ENCODE data around the gene WAC. TPM values are rescaled to one million over a fixed set of nuclear protein-coding genes. Genes with fewer than 3 reads are reported as not detected.
"Not testable (repeated sequence)": the region's sequence is repeated elsewhere in the genome, so short reads cannot be mapped to it uniquely, and the experiment has no call there.

Gene WAC
- total RNA-seq, 1 experiment from 2014 or later, result 58.6 TPM

DNA sequence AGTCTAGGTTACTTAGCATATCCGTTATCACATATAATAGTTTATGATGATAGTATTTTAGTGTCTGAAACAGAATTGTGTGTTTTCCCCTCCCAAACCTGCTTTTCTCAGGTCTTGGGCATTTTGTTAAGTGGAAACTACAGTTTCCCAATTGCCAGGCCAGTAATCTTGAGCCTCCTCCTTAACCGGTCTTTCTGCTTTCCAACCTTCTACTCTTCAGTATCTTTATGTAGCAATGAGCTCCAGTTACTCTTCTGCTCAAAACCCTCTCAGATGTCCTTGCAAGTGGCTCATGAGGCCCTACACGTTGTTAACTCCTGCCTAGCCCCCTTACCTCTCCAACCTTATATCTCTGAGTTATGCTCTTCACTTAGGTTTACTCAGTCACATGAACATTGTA lies 22.0 kb downstream of the WAC start:
- in situ Hi-C loops (cut with HindIII; ENCODE audit: low pct_unique_long_range_greater_than_20kb, low sequenced_read_pairs), result no loop called here
- no peak for DNase-seq (ENCODE audit: low read depth, low spot score)

DNA sequence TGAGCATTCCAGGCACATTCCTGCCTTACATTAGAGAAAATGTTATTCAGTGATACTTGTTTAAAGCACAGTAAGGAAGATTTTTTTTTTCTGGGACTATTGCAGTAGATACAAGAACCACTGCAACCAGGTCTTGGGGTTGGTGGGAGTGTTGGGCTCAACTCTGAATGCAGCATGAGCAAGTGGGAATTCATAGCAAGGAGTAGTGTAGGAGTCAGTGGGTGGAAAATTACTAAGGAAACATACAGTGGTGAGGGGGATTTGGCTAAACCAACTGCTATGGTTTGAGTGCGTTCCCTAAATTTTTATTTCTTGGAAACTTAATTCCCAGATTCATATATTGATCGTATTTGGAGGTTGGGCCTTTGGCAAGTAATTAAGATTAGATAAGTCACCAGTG lies 22.4 kb downstream of the WAC start:
- no peak for DNase-seq (ENCODE audit: low read depth, low spot score)
- in situ Hi-C loops (cut with HindIII; ENCODE audit: low pct_unique_long_range_greater_than_20kb, low sequenced_read_pairs), result no loop called here

DNA sequence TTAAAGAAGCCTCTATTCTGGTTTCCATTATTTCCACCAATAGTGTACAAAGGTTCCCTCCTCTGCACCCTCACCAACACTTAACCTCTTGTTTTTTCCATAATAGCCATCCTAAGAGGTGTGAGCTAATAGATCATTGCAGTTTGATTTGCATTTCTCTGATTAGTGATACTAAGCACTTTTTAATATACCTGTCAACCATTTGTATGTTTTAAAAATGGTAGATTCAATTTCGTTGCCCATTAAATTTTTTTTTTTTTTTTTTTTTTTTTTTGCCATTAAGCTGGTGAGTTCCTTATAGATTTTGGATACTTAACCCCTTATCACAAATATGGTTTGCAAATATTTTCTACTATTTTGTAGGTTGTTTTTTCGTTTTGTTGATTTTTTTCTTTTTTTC lies 23.2 kb downstream of the WAC start:
- in situ Hi-C loops (cut with HindIII; ENCODE audit: low pct_unique_long_range_greater_than_20kb, low sequenced_read_pairs), result no loop called here
- DNase-seq (ENCODE audit: low read depth, low spot score), result no peak

DNA sequence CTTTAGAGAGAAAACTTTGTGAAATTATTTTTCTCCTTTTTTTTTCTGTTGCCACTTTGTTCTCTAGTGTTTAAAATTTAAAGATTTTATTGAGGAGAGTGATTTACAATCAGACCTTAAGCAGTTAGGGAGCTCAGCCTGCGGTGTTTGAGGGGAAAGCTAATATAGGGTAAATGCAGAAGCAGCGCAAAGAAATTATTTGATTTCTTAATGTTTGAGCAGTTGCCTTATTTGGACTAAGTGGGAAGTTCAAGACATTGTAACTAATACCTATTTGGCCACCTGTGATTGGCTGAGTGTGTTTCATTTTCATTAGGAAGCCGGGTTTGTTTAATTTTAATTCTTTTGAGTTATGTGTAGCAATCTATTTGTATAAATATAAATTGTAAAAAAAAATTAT lies 25.3 kb downstream of the WAC start:
- DNase-seq (ENCODE audit: low read depth, low spot score), result no peak
- in situ Hi-C loops (cut with HindIII; ENCODE audit: low pct_unique_long_range_greater_than_20kb, low sequenced_read_pairs), result no loop called here

DNA sequence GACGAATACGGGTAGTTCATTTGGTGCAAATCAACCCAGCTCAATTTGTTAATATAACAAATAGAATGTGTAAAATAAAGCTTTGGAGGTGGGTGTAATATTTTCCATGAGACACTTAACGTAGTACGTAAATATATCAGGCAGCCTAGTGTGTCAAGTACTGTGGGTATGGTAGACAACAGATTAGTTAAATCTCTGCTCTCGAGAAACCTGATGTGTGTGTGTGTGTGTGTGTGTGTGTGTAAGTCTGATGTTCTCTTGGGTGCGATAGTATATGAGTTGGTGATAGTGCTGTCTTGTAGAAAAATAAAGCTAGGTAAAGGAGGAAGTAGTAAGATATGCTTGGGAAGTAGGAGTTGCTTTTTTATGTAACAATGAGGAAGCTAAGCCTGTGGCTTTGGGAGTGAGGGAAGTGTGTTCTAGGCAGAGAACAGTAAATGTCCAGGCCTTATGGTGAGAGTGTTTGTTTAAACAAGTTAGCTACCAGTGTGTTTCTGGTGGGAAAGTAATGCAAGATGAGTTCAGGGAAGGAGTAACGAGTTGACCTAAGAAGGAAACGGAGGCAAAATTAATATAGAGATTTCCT lies 26.1 kb downstream of the WAC start:
- in situ Hi-C loops (cut with HindIII; ENCODE audit: low pct_unique_long_range_greater_than_20kb, low sequenced_read_pairs), result no loop called here
- DNase-seq (ENCODE audit: low read depth, low spot score), result no peak

DNA sequence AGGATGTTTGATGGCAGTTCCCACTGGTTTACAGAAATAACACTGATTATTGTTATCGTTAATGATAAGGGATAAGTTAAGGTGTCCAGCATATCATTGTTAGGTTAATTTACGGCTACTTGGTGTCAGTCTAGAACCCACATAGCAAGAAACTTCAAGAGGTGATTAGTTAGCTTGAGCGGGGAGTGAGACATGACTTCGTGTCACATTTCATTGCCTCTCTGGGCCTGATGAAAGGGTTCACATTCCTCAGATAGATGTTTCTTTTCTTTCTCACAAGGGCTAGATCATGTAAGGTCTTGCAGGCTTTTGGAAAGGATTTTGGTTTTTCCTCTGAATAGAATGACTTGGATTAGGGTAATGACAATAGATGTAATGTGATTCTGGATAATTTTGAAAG lies 26.7 kb downstream of the WAC start:
- in situ Hi-C loops (cut with HindIII; ENCODE audit: low pct_unique_long_range_greater_than_20kb, low sequenced_read_pairs), result no loop called here
- DNase-seq (ENCODE audit: low read depth, low spot score), result no peak

DNA sequence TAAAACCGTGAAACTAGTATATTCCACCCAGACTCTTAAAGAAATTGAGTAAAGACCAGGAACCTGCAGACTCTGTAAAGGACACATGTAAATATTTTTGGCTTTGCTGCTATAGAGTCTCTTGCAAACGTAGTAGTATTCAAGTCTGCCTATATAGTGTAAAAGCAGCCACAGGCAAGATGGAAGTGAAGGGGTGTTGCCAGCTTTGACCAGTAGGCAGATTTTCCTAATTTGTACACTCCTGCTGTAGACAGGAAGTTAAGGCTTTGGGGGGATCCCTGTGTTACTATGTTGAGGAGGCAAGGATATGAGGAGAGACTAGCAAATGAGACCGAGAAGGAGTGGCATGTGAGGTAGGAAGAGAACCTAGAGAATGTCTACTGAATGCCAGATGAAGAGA lies 27.7 kb downstream of the WAC start:
- in situ Hi-C loops (cut with HindIII; ENCODE audit: low pct_unique_long_range_greater_than_20kb, low sequenced_read_pairs), result no loop called here
- no peak for DNase-seq (ENCODE audit: low read depth, low spot score)

DNA sequence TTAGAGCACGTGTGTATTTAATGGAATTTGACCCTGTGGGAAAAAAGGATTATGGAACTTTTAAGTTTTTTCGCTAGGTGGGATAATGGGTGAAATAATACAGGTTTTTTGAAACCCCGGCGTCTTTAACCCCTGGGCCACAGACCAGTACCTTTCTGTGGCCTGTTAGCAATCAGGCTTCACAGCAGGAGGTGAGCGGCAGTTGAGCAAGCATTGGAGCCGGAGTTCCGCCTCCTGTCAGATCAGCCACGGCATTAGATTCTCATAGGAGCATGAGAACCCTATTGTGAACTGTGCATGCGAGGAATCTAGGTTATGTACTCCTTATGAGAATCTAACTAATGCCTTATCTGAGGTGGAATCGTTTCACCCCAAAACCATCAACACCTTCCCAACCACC lies 28.6 kb downstream of the WAC start:
- in situ Hi-C loops (cut with HindIII; ENCODE audit: low pct_unique_long_range_greater_than_20kb, low sequenced_read_pairs), result no loop called here
- no peak for DNase-seq (ENCODE audit: low read depth, low spot score)

DNA sequence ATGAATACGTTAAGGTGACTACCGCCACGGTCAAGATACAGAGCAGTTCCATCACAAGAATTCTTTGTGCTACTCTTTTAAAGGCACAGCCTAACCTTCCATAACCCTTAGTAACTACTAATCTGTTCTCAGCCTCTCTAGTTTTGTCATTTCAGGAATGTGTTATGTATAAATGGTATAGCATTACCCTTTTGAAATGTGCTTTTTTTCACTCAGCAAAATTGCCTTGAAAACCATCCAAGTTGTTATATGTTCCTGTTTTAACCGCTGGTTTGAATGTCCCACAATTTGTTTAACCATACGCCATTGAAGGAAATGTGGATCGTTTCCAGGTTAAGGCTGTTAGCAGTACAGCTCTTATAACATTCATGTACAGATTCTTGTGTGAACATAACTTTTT lies 32.0 kb downstream of the WAC start:
- in situ Hi-C loops (cut with HindIII; ENCODE audit: low pct_unique_long_range_greater_than_20kb, low sequenced_read_pairs), result no loop called here
- no peak for DNase-seq (ENCODE audit: low read depth, low spot score)

DNA sequence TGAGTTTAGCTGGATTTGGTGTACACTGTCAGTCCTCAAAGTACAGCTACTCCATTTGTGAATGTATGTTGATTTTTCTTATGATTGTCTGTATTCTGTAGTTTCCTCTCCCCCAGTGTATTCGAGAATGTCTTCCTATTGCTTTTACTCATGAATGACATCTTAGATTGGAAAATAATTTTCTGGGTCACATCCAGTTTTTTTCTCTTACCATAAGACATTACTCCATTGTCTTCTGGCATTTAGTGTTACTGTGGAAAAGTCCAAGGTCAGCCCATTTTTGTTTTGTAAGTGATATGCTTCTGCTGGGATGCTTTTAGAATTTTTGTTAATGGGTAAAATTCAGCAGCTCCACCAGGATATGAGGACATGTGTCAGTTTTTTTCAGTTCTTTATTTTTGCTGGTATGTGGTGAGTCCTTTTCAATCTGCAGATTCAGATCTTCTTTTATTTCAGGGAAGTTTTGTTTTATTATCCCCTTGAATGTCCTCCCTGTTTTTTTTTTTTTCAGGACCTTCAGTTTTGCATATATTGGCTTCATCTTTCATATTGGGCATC lies 33.6 kb downstream of the WAC start:
- peak; percentile 49 for DNase-seq (ENCODE audit: low read depth, low spot score)
- in situ Hi-C loops (cut with HindIII; ENCODE audit: low pct_unique_long_range_greater_than_20kb, low sequenced_read_pairs), result no loop called here

DNA sequence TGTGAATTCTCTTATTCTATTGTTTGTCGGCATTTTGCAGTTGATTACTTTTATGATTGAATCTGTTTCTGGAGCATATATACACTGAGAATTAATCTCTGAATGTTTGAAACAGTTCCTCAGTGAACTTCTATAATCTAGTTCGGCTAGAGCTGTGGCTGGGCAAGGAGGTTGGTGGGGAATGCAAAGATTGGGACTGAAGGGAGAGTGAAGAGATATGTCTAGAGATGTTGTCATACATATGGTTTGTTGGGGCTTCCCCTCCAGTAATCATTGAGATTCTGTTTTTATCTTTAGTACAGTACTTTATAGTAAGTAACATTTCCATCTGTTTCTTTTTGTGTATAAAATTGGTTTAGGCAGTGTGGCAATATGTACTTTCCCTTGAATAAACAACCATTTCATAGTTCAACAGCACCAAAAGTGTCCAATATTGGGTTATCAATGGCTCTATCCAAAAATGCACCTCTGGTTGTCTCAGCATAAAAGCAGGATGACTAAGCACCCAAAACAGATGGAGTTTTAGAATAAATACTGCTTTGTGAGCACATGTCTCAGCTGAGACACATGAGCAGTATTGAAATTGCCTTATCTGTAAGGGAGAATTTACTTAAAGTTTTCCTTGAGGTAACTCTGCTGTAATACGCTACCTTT lies 36.7 kb downstream of the WAC start:
- in situ Hi-C loops (cut with HindIII; ENCODE audit: low pct_unique_long_range_greater_than_20kb, low sequenced_read_pairs), result no loop called here
- peak; percentile 66 for DNase-seq (ENCODE audit: low read depth, low spot score)

DNA sequence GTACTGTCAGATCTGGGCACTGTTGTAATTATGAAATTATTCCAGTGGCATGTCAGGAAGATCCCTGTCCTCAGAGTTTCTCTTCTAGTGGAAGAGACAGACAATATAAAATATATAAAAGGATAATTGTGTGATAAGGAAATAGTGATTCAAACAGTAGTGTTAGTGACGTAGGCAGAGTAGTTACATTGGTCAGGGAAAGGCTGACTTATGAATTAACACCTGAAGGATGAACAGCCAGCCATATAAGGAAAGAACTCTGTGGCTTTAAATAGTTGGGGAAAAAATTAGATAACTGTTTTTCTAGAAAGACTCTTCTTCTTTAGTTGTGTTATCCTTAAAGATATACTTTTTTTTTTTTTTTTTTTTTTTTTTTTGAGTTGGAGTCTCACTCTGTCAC lies 37.7 kb downstream of the WAC start:
- no peak for DNase-seq (ENCODE audit: low read depth, low spot score)
- in situ Hi-C loops (cut with HindIII; ENCODE audit: low pct_unique_long_range_greater_than_20kb, low sequenced_read_pairs), result no loop called here

DNA sequence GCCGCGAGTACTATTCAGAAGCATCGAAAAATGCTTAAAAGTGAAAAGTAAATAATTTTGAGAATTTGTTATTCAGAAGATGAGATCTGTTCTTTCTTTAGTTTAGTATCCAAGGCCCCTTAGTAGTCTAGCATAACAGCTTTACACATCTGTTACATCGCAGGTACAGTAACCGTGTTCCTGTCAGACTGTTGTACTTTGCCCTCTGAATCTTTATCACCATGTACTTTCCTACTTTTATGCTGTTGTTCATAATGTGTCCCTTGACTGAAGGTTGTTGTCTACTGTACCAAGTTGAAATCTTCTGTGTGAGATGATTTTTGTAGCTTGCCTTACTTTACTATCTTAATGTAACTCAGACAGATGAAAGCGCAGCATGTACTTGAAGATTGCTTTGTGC lies 38.3 kb downstream of the WAC start:
- in situ Hi-C loops (cut with HindIII; ENCODE audit: low pct_unique_long_range_greater_than_20kb, low sequenced_read_pairs), result no loop called here
- no peak for DNase-seq (ENCODE audit: low read depth, low spot score)

DNA sequence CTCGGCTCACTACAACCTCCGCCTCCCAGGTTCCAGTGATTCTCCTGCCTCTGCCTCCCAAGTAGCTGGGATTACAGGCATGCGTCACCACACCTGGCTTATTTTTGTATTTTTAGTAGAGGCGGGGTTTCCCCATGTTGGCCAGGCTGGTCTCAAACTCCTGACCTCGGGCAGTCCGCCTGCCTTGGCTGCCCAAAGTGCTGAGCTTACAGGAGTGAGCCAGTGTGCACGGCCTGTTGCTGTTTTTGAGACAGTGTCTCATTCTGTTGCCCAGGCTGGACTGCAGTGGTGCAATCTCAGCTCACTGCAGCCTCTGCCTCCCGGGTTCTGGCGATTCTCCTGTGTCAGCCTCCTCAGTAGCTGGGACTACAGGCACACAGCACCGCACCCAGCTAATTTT lies 41.3 kb downstream of the WAC start:
- in situ Hi-C loops (cut with HindIII; ENCODE audit: low pct_unique_long_range_greater_than_20kb, low sequenced_read_pairs), result not testable (repeated sequence)

DNA sequence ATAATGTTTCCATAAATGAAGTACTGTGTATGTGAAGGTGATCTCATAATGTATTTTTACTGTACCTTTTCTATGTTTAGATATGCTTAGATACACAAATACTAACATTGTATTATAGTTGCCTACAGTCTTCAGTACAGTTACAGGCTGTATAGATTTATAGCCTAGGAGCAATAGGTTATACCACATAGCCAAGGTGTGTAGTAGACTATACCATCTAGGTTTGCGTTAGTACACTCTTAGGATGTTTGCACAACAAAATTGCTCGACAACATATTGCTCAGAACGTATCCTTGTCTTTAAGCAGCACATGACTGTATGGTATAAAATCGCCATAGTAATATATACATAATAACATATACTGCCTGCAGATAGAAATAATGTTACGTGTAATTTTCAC lies 42.9 kb downstream of the WAC start:
- no peak for DNase-seq (ENCODE audit: low read depth, low spot score)
- in situ Hi-C loops (cut with HindIII; ENCODE audit: low pct_unique_long_range_greater_than_20kb, low sequenced_read_pairs), result loop anchor here (25.0 kb wide), 1 partner anchor 139 kb away; no protein-coding TSS in a partner anchor

More for the DNA sequence above, 41.3 kb downstream of the WAC start:
- not testable (repeated sequence) for DNase-seq (ENCODE audit: low read depth, low spot score)

DNA sequence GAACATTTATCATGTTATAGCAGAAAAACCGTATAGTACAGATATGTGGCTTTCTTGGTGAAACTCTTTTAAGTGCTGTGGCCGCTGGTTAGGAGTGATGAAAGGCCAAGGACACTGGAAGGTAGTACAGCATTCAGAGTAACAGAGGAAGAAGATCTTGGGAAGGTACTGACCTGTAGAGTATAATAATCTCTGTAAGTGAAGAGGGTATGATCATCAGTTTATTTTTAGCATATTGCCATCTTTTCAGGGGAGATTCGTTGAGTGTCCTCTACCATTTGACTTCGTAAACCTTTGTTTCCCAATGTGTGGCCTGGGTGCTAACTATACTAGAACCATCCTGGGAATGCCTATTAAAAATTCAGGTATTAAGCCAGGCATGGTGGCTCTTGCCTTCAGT lies 44.6 kb downstream of the WAC start:
- in situ Hi-C loops (cut with HindIII; ENCODE audit: low pct_unique_long_range_greater_than_20kb, low sequenced_read_pairs), result loop anchor here (25.0 kb wide), 1 partner anchor 140 kb away; no protein-coding TSS in a partner anchor
- no peak for DNase-seq (ENCODE audit: low read depth, low spot score)

DNA sequence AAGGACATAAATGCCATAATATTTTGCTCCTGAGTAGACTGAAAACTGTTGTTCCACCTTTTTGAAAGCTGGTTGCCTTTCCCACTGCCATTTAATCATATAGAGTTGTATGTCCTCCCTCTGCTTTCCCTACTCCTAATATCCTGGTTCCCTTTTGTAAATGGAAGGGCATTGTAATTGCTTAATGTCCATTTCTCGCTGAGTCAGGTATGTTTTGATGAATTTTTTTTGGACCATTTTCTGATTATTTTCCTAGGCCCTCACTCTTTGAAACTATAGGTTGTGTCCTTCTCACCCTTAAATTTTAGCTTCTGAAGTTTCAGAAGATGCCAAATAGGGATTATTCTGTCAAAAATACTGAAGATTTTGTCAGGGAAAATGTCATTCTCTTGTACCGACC lies 45.5 kb downstream of the WAC start:
- DNase-seq (ENCODE audit: low read depth, low spot score), result no peak
- in situ Hi-C loops (cut with HindIII; ENCODE audit: low pct_unique_long_range_greater_than_20kb, low sequenced_read_pairs), result loop anchor here (25.0 kb wide), 1 partner anchor 141 kb away; no protein-coding TSS in a partner anchor

DNA sequence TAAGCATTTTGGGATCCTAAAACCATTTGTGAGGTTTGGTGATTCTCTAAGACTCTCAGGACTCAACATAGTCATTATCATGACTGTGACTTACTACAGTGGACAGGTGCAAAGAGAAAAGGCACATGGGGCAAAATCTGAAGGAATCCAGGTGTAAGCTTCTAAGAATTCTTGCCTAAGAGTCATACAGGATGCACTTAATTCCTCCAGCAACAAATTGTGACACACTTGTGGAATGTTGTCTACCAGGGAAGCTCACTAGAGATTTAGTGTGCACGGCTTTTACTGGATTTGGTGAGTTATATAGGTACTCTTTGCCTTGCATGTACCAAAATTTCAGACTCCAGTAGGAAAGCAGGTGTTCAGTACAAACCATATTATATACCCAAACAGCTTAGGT lies 47.9 kb downstream of the WAC start:
- in situ Hi-C loops (cut with HindIII; ENCODE audit: low pct_unique_long_range_greater_than_20kb, low sequenced_read_pairs), result loop anchor here (25.0 kb wide), 1 partner anchor 144 kb away; no protein-coding TSS in a partner anchor
- no peak for DNase-seq (ENCODE audit: low read depth, low spot score)

DNA sequence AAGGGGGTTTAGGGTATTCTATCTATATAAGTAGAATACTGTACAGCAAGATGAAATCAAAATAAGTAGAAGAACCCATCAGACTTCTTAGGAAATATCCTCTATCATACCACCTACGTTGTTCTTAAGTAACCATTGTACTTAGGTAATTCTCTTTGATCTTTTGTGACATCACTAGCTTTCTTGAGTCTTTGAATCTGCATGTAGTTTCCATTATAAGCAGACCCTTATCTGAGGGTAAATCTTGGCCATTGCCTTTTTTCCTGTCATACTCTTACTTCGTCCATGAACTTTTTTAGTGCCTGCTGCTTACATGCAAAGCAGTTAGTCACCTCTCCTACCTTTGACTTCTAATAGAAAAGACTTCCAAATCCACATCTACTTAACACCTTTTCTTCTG lies 49.0 kb downstream of the WAC start:
- no peak for DNase-seq (ENCODE audit: low read depth, low spot score)
- in situ Hi-C loops (cut with HindIII; ENCODE audit: low pct_unique_long_range_greater_than_20kb, low sequenced_read_pairs), result loop anchor here (25.0 kb wide), 1 partner anchor 145 kb away; no protein-coding TSS in a partner anchor
